Endothelial cell of umbilical vein (primary cell): Measurements from ENCODE around the gene OR10A3. TPM values are rescaled to one million over a fixed set of nuclear protein-coding genes. Genes with fewer than 3 reads are reported as not detected.
A peak's percentile ranks its signal among the peaks of the same experiment; 100 is the strongest.

ENCODE experiments used
- BruUV-seq: library from RNA; stranded (reverse); fragments of 400-500 nt; replicated peaks from 2 replicates; lab custom pipeline; 2021; lab: Mats Ljungman, UMichigan
- CTCF ChIA-PET: fragments of 300-600, 350-600 bp; sonication (Branson Sonifier 250); formaldehyde crosslinking; loops from one replicate; lab custom pipeline; 2021; ENCODE audit warnings: antibody characterized with exemption, inconsistent platforms; lab: Charles Lee
- POLR2A ChIA-PET: fragments of 300-600, 350-600 bp; sonication (Branson Sonifier 250); formaldehyde crosslinking; loops from one replicate; lab custom pipeline; 2021; ENCODE audit warnings: antibody characterized with exemption, inconsistent platforms; lab: Charles Lee
- DNase-seq: peaks from one replicate; pipeline ENCODE4 v3.0.0-alpha.2; 2011; ENCODE audit warnings: low read depth, low spot score
- FAIRE-seq: peaks from 2 replicates; lab custom pipeline; 2011; peaks lifted over from hg19 to GRCh38; lab: Jason Lieb, UNC
- H2AFZ ChIP-seq: 2 replicates; pipeline ENCODE4 v1.6.0; 2012; ENCODE audit warnings: low read depth, low read length, control low read depth, inconsistent platforms
- H3K27ac ChIP-seq: 2 replicates; pipeline ENCODE4 v1.5.1; 2011; ENCODE audit warnings: low read depth, mild to moderate bottlenecking, control low read depth, low read length, moderate library complexity; ENCODE audit not compliant: insufficient read depth
- H3K27me3 ChIP-seq, 2 experiments: 2 replicates each; pipeline versions ENCODE4 v1.6.0 to v1.6.1; 2011; ENCODE audit warnings: low read length in 2 of 2, mixed read lengths in 1 of 2; ENCODE audit not compliant: control insufficient read depth in 2 of 2, insufficient read depth in 2 of 2
- H3K36me3 ChIP-seq, 2 experiments: 2 replicates in 1 of 2; 3 replicates in 1 of 2; pipeline ENCODE4 v1.5.1; 2011; ENCODE audit warnings: low read length in 2 of 2, mild to moderate bottlenecking in 1 of 2, moderate library complexity in 1 of 2; ENCODE audit not compliant: control insufficient read depth in 2 of 2, insufficient read depth in 2 of 2; ENCODE audit errors: extremely low read depth in 1 of 2
- H3K4me1 ChIP-seq: 3 replicates; pipeline ENCODE4 v1.5.1; 2011; ENCODE audit warnings: mild to moderate bottlenecking, low read length; ENCODE audit not compliant: control insufficient read depth, insufficient read depth; ENCODE audit errors: extremely low read depth
- H3K4me2 ChIP-seq: 2 replicates; pipeline ENCODE4 v1.6.1; 2011; ENCODE audit warnings: low read length, control low read depth, mixed read lengths; ENCODE audit not compliant: insufficient read depth
- H3K4me3 ChIP-seq, 3 experiments: fragments of 200-600 bp in 1 of 3; sonication (generic), shearing (Covaris generic) in 1 of 3; replicated peaks in 1 of 3; 2 replicates each; pipeline ENCODE4 v1.5.1; 2011 to 2016; ENCODE audit warnings: control low read depth in 3 of 3, low read length in 3 of 3, mild to moderate bottlenecking in 2 of 3, inconsistent platforms in 1 of 3, low read depth in 1 of 3, moderate library complexity in 1 of 3; ENCODE audit not compliant: insufficient read depth in 1 of 3
- H3K79me2 ChIP-seq: 2 replicates; pipeline ENCODE4 v1.6.0; 2012; ENCODE audit warnings: low read length, inconsistent platforms; ENCODE audit not compliant: control insufficient read depth, insufficient read depth
- H3K9ac ChIP-seq: replicated peaks from 2 replicates; pipeline ENCODE3; 2011; ENCODE audit warnings: low read length, control low read depth; ENCODE audit not compliant: insufficient read depth; ENCODE audit errors: extremely low read depth
- H3K9me1 ChIP-seq: replicated peaks from 3 replicates; pipeline ENCODE4 v1.6.0; 2011; ENCODE audit warnings: mild to moderate bottlenecking, low read length; ENCODE audit not compliant: control insufficient read depth, insufficient read depth; ENCODE audit errors: extremely low read depth
- H3K9me3 ChIP-seq: replicated peaks from 2 replicates; pipeline ENCODE4 v1.5.1; 2012; ENCODE audit warnings: low read length, inconsistent platforms; ENCODE audit not compliant: control insufficient read depth, insufficient read depth
- H4K20me1 ChIP-seq: replicated peaks from 2 replicates; pipeline ENCODE3; 2011; ENCODE audit warnings: mild to moderate bottlenecking, low read length; ENCODE audit not compliant: control insufficient read depth, insufficient read depth; ENCODE audit errors: extremely low read depth
- EZH2 ChIP-seq: IDR thresholded peaks from 2 replicates; pipeline ENCODE4 v1.6.1; 2012; ENCODE audit warnings: borderline replicate concordance, low read depth, mild to moderate bottlenecking, moderate library complexity, low read length, inconsistent platforms; ENCODE audit not compliant: severe bottlenecking
- FOS ChIP-seq: IDR thresholded peaks from 2 replicates; pipeline ENCODE4 v1.6.1; 2011; ENCODE audit warnings: mild to moderate bottlenecking, low read length, moderate library complexity, borderline replicate concordance; ENCODE audit not compliant: insufficient read depth
- GATA2 ChIP-seq: IDR thresholded peaks from 2 replicates; pipeline ENCODE4 v1.7.0; 2011; ENCODE audit warnings: low read depth, mild to moderate bottlenecking, moderate library complexity, mixed read lengths, low read length; ENCODE audit not compliant: insufficient read length, insufficient read depth
- JUN ChIP-seq: IDR thresholded peaks from 2 replicates; pipeline ENCODE4 v1.6.1; 2011; ENCODE audit warnings: borderline replicate concordance, low read depth; ENCODE audit not compliant: insufficient read length, insufficient read depth
- MYC ChIP-seq: IDR thresholded peaks from one replicate; pipeline ENCODE4 v1.6.1; 2011; ENCODE audit warnings: mild to moderate bottlenecking, low read depth, low read length
- POLR2A ChIP-seq: IDR thresholded peaks from 2 replicates; pipeline ENCODE4 v1.6.1; 2012; ENCODE audit warnings: low read depth, mild to moderate bottlenecking, control low read depth, low read length
- POLR2AphosphoS5 ChIP-seq: IDR thresholded peaks from 2 replicates; pipeline ENCODE4 v1.6.1; 2012; ENCODE audit warnings: low read depth, mild to moderate bottlenecking, control low read depth, low read length, moderate library complexity; ENCODE audit not compliant: insufficient read depth
- dilution Hi-C: fragments of 300-500 bp; cut with MboI; formaldehyde crosslinking; loops from one replicate; pipeline ENCODE4 v1.15.0; 2019; ENCODE audit warnings: low sequenced_read_pairs; ENCODE audit not compliant: extremely low pct_ligation_motif_present
- intact Hi-C: fragments of 100-400 bp; cut with micrococcal nuclease; formaldehyde crosslinking; loops from one replicate; pipeline ENCODE4 v1.10.0; 2022
- polyA plus RNA-seq, 4 experiments: library from polyadenylated mRNA; depleted of rRNA in 3 of 4; stranded (reverse) in 3 of 4; unstranded in 1 of 4; fragments of >200 nt; gene quantifications; 2 replicates each; pipeline versions ENCODE4 v1.2.1 to v1.2.3, GENCODE V29; 2011 to 2012; ENCODE audit warnings: missing spikeins in 1 of 4
- total RNA-seq: library from RNA; stranded (reverse); gene quantifications from 2 replicates; pipeline ENCODE4 v1.2.3, GENCODE V29; 2021
- TF ChIP-seq, protein P1 (sequence below), 2 donors: IDR thresholded peaks; 1 replicate in 1 of 2; 2 replicates in 1 of 2; pipeline ENCODE4 v1.5.1; 2011; ENCODE audit warnings: low read length in 2 of 2, mild to moderate bottlenecking in 2 of 2, moderate library complexity in 2 of 2, control low read depth in 1 of 2, inconsistent platforms in 1 of 2, low read depth in 1 of 2; ENCODE audit not compliant: insufficient read depth in 1 of 2; ENCODE audit errors: extremely low read depth in 1 of 2
- TF ChIP-seq, protein P2 (sequence below): IDR thresholded peaks from 2 replicates; pipeline ENCODE4 v1.6.1; 2011; ENCODE audit not compliant: insufficient read depth, insufficient read length

Gene OR10A3
- total and polyA plus RNA-seq, 2 donors (not counting 3 experiments of a cell fraction or from before 2014, with no cell fraction given): not detected

DNA sequence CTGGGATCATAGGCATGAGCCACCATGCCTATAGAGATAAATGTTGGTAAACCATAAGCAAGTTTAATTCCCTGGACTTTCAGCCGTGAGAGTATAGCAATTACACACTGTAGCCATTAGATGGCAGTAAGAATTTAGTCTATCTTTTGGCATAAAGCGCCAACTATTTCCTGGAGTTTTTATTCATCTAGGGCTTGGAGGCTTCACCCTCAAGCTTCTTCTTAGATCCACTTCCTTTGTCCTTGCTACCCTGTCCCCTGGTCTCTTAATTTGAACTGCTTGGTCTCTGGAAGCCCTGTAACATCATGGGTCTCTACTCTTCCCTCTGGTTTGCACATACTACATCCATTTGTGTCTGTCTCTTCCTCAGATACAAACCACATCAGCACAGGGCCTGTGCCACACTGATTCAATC lies 48.7 kb downstream of the OR10A3 start:
- TF ChIP-seq, protein P1, sequence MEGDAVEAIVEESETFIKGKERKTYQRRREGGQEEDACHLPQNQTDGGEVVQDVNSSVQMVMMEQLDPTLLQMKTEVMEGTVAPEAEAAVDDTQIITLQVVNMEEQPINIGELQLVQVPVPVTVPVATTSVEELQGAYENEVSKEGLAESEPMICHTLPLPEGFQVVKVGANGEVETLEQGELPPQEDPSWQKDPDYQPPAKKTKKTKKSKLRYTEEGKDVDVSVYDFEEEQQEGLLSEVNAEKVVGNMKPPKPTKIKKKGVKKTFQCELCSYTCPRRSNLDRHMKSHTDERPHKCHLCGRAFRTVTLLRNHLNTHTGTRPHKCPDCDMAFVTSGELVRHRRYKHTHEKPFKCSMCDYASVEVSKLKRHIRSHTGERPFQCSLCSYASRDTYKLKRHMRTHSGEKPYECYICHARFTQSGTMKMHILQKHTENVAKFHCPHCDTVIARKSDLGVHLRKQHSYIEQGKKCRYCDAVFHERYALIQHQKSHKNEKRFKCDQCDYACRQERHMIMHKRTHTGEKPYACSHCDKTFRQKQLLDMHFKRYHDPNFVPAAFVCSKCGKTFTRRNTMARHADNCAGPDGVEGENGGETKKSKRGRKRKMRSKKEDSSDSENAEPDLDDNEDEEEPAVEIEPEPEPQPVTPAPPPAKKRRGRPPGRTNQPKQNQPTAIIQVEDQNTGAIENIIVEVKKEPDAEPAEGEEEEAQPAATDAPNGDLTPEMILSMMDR (IDR thresholded peaks at IDR 0.05; ENCODE audit: extremely low read depth in 1 of 2, insufficient read depth in 1 of 2, low read depth in 1 of 2, low read length in 2 of 2): peak; percentile 61 to 66
- TF ChIP-seq EZH2: no peak
- Histone ChIP-seq H2AFZ (peak overlapping the region; percentile 98), H3K4me1 (peaks cover 4% of the 10 kb centered on the region), H3K79me2 (no peaks in the 10 kb centered on the region), H3K4me3 (no peak overlapping the region), H4K20me1 (no peaks in the 10 kb centered on the region), H3K27me3 (peaks cover 12 to 17% of the 10 kb centered on the region in 2 experiments), H3K9me3 (no peaks in the 10 kb centered on the region), H3K9me1 (no peaks in the 10 kb centered on the region), H3K27ac (no peak overlapping the region), H3K4me2 (no peak overlapping the region), H3K36me3 (no peaks in the 10 kb centered on the region), H3K9ac (no peak overlapping the region)
- FAIRE-seq: peak; percentile 92
- intact Hi-C loops (loop anchor here (1.0 to 5.0 kb wide), 4 partner anchors 84 to 206 kb away; partner anchors contain the start of gene EIF3F), dilution Hi-C loops (no loop called here)
- CTCF ChIA-PET: interaction anchor here (1.0 to 7.7 kb wide), 13 partner anchors 10 to 206 kb away, joined by 3 to 132 read pairs (median 6); partner anchors contain the start of genes EIF3F and OR10A3
- POLR2A ChIA-PET: no interaction called here
- peak; percentile 68 for DNase-seq
- BruUV-seq: no TSS peak

DNA sequence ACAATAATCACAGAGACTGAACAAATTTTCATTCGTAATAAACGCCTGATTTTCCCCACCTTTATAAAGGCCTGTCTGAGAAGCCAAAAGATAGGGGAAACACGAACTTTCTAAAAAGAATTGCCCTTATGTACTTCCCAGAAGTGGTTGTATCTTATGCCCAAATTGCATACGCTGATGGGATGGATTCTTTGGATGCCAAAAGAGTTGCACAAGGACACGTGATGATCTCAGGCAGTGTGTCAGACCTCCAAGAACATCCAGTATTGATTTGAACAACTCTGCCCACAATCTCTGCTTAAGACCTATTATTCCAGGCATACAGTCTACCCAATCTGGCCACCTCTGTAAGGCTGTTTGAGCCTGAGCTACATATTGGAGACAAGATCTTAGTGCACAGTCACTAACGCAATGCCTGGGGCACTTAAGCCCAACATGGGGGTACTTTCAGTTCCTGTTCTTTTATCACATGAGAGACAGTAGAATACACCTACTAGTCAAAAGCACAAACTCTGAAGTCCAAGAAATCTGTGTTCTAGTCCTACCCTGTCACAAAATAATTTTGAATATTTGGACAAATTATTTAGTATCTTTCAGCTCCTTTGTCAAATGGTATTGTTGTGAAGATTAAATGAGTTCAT lies 49.3 kb downstream of the OR10A3 start:
- Histone ChIP-seq H4K20me1 (no peaks in the 10 kb centered on the region), H3K4me1 (peaks cover 4% of the 10 kb centered on the region), H3K27ac (no peak overlapping the region), H3K27me3 (peaks cover 12 to 17% of the 10 kb centered on the region in 2 experiments), H3K36me3 (no peaks in the 10 kb centered on the region), H2AFZ (peak overlapping the region; percentile 26), H3K4me3 (no peak overlapping the region), H3K9me3 (no peaks in the 10 kb centered on the region), H3K9ac (no peak overlapping the region), H3K4me2 (no peak overlapping the region), H3K79me2 (no peaks in the 10 kb centered on the region), H3K9me1 (no peaks in the 10 kb centered on the region)
- TF ChIP-seq, protein P2, sequence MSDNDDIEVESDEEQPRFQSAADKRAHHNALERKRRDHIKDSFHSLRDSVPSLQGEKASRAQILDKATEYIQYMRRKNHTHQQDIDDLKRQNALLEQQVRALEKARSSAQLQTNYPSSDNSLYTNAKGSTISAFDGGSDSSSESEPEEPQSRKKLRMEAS: no peak
- TF ChIP-seq POLR2A: no peak
- no peak for TF ChIP-seq EZH2
- no peak for TF ChIP-seq MYC
- TF ChIP-seq POLR2AphosphoS5: no peak
- no peak for TF ChIP-seq FOS
- TF ChIP-seq JUN: no peak
- TF ChIP-seq GATA2: no peak
- TF ChIP-seq, protein P1 (IDR thresholded peaks at IDR 0.05; ENCODE audit: extremely low read depth in 1 of 2, insufficient read depth in 1 of 2, low read depth in 1 of 2, low read length in 2 of 2): no peak
- DNase-seq: peak; percentile 11
- FAIRE-seq: peak; percentile 24
- no TSS peak for BruUV-seq
- intact Hi-C loops: loop anchor here (1.0 to 5.0 kb wide), 4 partner anchors 85 to 207 kb away; partner anchors contain the start of gene EIF3F
- dilution Hi-C loops: no loop called here
- ChIA-PET POLR2A (no interaction called here), CTCF (interaction anchor here (1.0 to 7.7 kb wide), 12 partner anchors 11 to 207 kb away, joined by 3 to 132 read pairs (median 7); partner anchors contain the start of genes EIF3F and OR10A3)
